ENCODE results near the gene H6PD. TPM values are rescaled to one million over a fixed set of nuclear protein-coding genes. Genes with fewer than 3 reads are reported as not detected.
A peak's percentile ranks its signal among the peaks of the same experiment; 100 is the strongest.

The H6PD gene
- total and polyA plus RNA-seq, 4 donors: 21.5 to 59.8 (median 32.9) TPM

- peak overlapping the region; percentile 70 for H3K4me3 ChIP-seq
- no peaks in the 10 kb centered on the region for H3K27me3 ChIP-seq (ENCODE audit: control insufficient read depth in 3 of 3, insufficient read depth in 3 of 3, low read length in 2 of 3)
- DNase-seq (no peak), ATAC-seq (ENCODE audit: insufficient read depth, low FRiP score) (no peak)
- no peaks in the 10 kb centered on the region for H3K36me3 ChIP-seq (ENCODE audit: control insufficient read depth in 4 of 4, insufficient read depth in 4 of 4, low read length in 4 of 4)
- 0 to 1% methylated on average over 15 to 43 of the region's 43 CpGs for whole genome bisulfite sequencing, 2 donors
- H3K9ac ChIP-seq (ENCODE audit: insufficient read depth in 1 of 2, low read length in 2 of 2): no peak overlapping the region
- TF ChIP-seq, protein P1, sequence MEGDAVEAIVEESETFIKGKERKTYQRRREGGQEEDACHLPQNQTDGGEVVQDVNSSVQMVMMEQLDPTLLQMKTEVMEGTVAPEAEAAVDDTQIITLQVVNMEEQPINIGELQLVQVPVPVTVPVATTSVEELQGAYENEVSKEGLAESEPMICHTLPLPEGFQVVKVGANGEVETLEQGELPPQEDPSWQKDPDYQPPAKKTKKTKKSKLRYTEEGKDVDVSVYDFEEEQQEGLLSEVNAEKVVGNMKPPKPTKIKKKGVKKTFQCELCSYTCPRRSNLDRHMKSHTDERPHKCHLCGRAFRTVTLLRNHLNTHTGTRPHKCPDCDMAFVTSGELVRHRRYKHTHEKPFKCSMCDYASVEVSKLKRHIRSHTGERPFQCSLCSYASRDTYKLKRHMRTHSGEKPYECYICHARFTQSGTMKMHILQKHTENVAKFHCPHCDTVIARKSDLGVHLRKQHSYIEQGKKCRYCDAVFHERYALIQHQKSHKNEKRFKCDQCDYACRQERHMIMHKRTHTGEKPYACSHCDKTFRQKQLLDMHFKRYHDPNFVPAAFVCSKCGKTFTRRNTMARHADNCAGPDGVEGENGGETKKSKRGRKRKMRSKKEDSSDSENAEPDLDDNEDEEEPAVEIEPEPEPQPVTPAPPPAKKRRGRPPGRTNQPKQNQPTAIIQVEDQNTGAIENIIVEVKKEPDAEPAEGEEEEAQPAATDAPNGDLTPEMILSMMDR (IDR thresholded peaks at IDR 0.05; ENCODE audit: control extremely low read depth, extremely low read depth): no peak
- H3K9me3 ChIP-seq (ENCODE audit: control insufficient read depth in 4 of 4, insufficient read depth in 3 of 4, low read length in 3 of 4): peaks cover 0 to 2% (median under 1%) of the 10 kb centered on the region in 4 donors
- H3K4me1 ChIP-seq (ENCODE audit: control insufficient read depth in 5 of 5, insufficient read depth in 5 of 5, low read length in 5 of 5): peaks cover 4 to 39% (median 9%) of the 10 kb centered on the region in 5 donors
- peak overlapping the region; percentile 68 to 82 for H3K27ac ChIP-seq (ENCODE audit: low read depth in 1 of 2, low read length in 1 of 2)
Observed at GRCh38 chr1:9293241-9293532, 58.6 kb downstream of the H6PD start.

DNA sequence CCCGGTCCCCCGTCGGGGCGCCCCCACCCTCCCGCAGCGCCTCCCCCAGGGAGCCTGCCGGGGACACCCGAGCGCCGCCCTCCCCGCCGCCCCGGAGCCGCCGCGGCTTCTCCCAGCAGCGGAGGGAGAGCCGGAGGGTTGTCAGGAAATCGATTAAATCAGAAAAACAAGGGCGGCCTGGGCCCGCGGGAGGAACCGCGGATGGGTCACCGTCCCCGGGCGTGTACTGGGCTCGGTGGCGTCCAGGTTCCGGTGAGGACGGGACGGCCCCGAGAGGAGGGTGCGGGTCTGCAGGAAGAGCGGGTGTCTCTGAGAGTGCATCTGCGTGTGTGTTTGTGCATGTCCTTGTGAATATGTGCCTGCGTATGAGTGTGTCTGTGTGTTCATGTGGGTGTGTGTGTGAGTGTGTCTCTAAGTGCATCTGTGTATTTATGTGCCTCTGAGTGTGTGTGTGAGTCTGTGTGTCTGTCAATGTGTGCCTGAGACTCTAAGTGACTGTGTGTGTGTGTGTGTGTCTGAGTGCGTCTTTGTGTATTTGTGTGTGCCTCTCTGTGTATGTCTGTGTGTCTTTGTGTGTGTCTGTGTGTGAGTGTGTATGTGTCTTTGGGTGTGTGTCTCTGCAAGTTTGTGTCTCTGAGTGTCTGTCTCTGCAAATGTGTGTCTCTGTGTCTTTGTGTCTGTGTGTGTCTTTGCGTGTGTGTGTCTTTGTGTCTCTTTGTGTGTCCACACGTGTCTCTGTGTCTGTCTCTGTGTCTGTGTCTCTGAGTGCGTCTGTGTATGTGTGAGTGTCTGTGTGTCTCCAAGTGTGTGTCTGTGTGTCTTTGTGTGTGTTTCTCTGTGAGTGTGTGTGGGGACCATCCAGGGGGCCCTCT is 59.2 kb downstream of the H6PD start:
- Histone ChIP-seq H3K4me3 (peak overlapping the region; percentile 70), H3K4me1 (ENCODE audit: control insufficient read depth in 5 of 5, insufficient read depth in 5 of 5, low read length in 5 of 5) (peaks cover 4 to 39% (median 9%) of the 10 kb centered on the region in 5 donors), H3K9me3 (ENCODE audit: control insufficient read depth in 4 of 4, insufficient read depth in 3 of 4, low read length in 3 of 4) (peaks cover 0 to 2% (median 0%) of the 10 kb centered on the region in 4 donors), H3K9ac (ENCODE audit: insufficient read depth in 1 of 2, low read length in 2 of 2) (peak overlapping the region in 1 of 2 donors; percentile 86), H3K27me3 (ENCODE audit: control insufficient read depth in 3 of 3, insufficient read depth in 3 of 3, low read length in 2 of 3) (no peaks in the 10 kb centered on the region), H3K36me3 (ENCODE audit: control insufficient read depth in 4 of 4, insufficient read depth in 4 of 4, low read length in 4 of 4) (no peaks in the 10 kb centered on the region), H3K27ac (ENCODE audit: low read depth in 1 of 2, low read length in 1 of 2) (peak overlapping the region; percentile 68 to 82)
- TF ChIP-seq, protein P1 (IDR thresholded peaks at IDR 0.05; ENCODE audit: control extremely low read depth, extremely low read depth): no peak
- ATAC-seq (ENCODE audit: insufficient read depth, low FRiP score) (no peak), DNase-seq (peak; percentile 47 to 58 (median 50))
- 5 to 8% methylated on average over 36 to 41 of the region's 41 CpGs for WGBS, 2 donors

- no peaks in the 10 kb centered on the region for H3K36me3 ChIP-seq (ENCODE audit: control insufficient read depth in 4 of 4, insufficient read depth in 4 of 4, low read length in 4 of 4)
- DNase-seq (no peak), ATAC-seq (ENCODE audit: insufficient read depth, low FRiP score) (peak; percentile 7)
- H3K9me3 ChIP-seq (ENCODE audit: control insufficient read depth in 4 of 4, insufficient read depth in 3 of 4, low read length in 3 of 4): no peaks in the 10 kb centered on the region
- TF ChIP-seq, protein P1 (IDR thresholded peaks at IDR 0.05; ENCODE audit: control extremely low read depth, extremely low read depth): no peak
- peaks cover 4 to 39% (median 9%) of the 10 kb centered on the region in 5 donors for H3K4me1 ChIP-seq (ENCODE audit: control insufficient read depth in 5 of 5, insufficient read depth in 5 of 5, low read length in 5 of 5)
- peak overlapping the region in 1 of 2 donors; percentile 82 for H3K27ac ChIP-seq (ENCODE audit: low read depth in 1 of 2, low read length in 1 of 2)
- WGBS, 2 donors: 35 to 55% methylated on average over 6 of the region's 6 CpGs
- H3K27me3 ChIP-seq (ENCODE audit: control insufficient read depth in 3 of 3, insufficient read depth in 3 of 3, low read length in 2 of 3): no peaks in the 10 kb centered on the region
- no peak overlapping the region for H3K9ac ChIP-seq (ENCODE audit: insufficient read depth in 1 of 2, low read length in 2 of 2)
- peak overlapping the region; percentile 70 for H3K4me3 ChIP-seq
Observed at GRCh38 chr1:9294405-9294773, 59.8 kb downstream of the H6PD start.

Measured in lung (tissue), 12 donors.